ENCODE results near the gene NOX5. TPM values are rescaled to one million over a fixed set of nuclear protein-coding genes. Genes with fewer than 3 reads are reported as not detected.

Gene NOX5
- total RNA-seq, 1 experiment from 2014 or later, result not detected

DNA sequence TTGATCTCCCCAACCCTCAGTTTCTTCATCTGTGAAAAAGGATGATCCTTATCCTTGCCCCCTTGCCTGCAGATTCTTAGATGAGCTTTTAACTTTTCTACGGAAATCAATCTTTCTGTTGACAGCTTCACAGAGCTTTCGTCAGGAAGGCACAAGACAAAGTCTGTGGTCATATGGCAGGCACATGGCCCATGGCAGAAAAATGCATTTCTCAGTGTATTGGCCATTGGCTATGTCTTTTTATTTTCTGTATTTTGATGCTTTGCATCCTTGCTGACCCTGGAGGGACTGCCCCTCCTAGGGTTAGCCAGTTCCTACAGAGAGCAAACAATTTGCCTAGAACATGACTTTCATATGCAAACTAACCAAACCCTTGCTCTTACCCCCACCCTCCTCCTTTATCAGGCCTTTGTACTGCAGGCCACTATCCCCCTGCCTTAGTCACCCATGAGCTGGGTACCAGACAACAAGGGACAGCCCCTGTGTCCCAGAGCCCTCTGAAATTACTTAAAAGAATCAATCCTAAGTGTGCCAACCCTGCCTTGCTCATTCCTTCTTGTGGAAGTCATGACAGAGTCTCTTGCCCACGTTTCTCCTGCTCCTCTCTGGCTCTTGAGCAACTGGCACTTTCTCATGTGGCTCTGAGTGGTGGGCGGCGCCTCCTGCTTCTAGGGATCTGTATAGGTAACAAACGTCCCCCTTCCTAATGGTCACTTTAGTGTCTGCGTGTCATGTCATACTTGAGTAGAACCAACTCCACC is 24.1 kb upstream of the NOX5 start:
- CTCF ChIA-PET, result no interaction called here
- DNase-seq (ENCODE audit: low spot score), result no peak
- POLR2A ChIA-PET (ENCODE audit: low non-redundant PET), result no interaction called here

DNA sequence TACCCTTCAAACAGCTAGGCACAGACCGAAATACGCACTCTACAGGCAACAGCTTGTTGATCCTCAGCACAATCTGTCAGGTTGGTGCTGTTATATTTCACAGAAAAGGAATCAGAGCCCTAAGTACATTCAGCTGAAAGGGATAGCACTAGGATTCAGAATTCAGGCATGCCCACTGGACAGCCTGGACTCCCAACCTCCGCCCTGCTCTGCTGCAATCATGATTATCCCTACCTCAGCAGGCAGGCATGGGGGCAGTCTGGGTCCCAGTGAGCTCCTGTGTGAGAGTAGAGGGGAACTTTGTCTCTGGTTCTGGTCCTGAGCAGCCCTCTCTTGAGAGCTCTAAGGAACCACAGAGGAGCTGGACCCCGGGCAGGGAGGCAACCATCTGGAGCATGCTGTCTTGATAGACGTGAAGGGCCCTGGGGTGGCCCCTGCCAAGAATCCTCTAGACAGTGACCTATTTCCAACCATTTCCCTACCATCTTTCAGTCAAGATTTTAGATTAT is 23.4 kb upstream of the NOX5 start:
- Histone ChIP-seq H3K4me3 (ENCODE audit: low read depth, low read length, poor library complexity, severe bottlenecking) (no peak overlapping the region), H3K27me3 (replicated peaks; ENCODE audit: insufficient read depth, low read depth, low read length, poor library complexity) (no peaks in the 10 kb centered on the region), H3K27ac (ENCODE audit: low read depth, low read length, poor library complexity, severe bottlenecking) (no peak overlapping the region), H3K36me3 (ENCODE audit: insufficient read depth, low read length, poor library complexity, severe bottlenecking) (no peaks in the 10 kb centered on the region), H3K4me1 (ENCODE audit: insufficient read depth, low read length, poor library complexity, severe bottlenecking) (no peaks in the 10 kb centered on the region), H3K9me3 (ENCODE audit: low read depth, low read length, poor library complexity, severe bottlenecking) (no peaks in the 10 kb centered on the region)
- CTCF ChIA-PET, result no interaction called here
- BruUV-seq (replicated peaks), result no TSS peak
- TF ChIP-seq EZH2 (IDR thresholded peaks at IDR 0.05; ENCODE audit: borderline replicate concordance, low read depth, low read length, poor library complexity, severe bottlenecking), result no peak
- TF ChIP-seq, protein P1, sequence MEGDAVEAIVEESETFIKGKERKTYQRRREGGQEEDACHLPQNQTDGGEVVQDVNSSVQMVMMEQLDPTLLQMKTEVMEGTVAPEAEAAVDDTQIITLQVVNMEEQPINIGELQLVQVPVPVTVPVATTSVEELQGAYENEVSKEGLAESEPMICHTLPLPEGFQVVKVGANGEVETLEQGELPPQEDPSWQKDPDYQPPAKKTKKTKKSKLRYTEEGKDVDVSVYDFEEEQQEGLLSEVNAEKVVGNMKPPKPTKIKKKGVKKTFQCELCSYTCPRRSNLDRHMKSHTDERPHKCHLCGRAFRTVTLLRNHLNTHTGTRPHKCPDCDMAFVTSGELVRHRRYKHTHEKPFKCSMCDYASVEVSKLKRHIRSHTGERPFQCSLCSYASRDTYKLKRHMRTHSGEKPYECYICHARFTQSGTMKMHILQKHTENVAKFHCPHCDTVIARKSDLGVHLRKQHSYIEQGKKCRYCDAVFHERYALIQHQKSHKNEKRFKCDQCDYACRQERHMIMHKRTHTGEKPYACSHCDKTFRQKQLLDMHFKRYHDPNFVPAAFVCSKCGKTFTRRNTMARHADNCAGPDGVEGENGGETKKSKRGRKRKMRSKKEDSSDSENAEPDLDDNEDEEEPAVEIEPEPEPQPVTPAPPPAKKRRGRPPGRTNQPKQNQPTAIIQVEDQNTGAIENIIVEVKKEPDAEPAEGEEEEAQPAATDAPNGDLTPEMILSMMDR (conservative IDR thresholded peaks at IDR 0.05; ENCODE audit: low read depth, low read length), result no peak
- intact Hi-C loops (cut with micrococcal nuclease; ENCODE audit: unreplicated experiment), result no loop called here
- POLR2A ChIA-PET (ENCODE audit: low non-redundant PET), result no interaction called here
- DNase-seq (ENCODE audit: low spot score), result no peak

More for the DNA sequence above, 24.1 kb upstream of the NOX5 start:
- no peaks in the 10 kb centered on the region for H3K9me3 ChIP-seq (ENCODE audit: low read depth, low read length, poor library complexity, severe bottlenecking)
- intact Hi-C loops (cut with micrococcal nuclease; ENCODE audit: unreplicated experiment), result no loop called here
- TF ChIP-seq, protein P1 (conservative IDR thresholded peaks at IDR 0.05; ENCODE audit: low read depth, low read length), result no peak
- no peak for TF ChIP-seq EZH2 (IDR thresholded peaks at IDR 0.05; ENCODE audit: borderline replicate concordance, low read depth, low read length, poor library complexity, severe bottlenecking)
- H3K4me1 ChIP-seq (ENCODE audit: insufficient read depth, low read length, poor library complexity, severe bottlenecking), result no peaks in the 10 kb centered on the region
- H3K27me3 ChIP-seq (replicated peaks; ENCODE audit: insufficient read depth, low read depth, low read length, poor library complexity), result no peaks in the 10 kb centered on the region
- H3K4me3 ChIP-seq (ENCODE audit: low read depth, low read length, poor library complexity, severe bottlenecking), result no peak overlapping the region
- H3K36me3 ChIP-seq (ENCODE audit: insufficient read depth, low read length, poor library complexity, severe bottlenecking), result no peaks in the 10 kb centered on the region
- BruUV-seq (replicated peaks), result no TSS peak
- H3K27ac ChIP-seq (ENCODE audit: low read depth, low read length, poor library complexity, severe bottlenecking), result no peak overlapping the region

DNA sequence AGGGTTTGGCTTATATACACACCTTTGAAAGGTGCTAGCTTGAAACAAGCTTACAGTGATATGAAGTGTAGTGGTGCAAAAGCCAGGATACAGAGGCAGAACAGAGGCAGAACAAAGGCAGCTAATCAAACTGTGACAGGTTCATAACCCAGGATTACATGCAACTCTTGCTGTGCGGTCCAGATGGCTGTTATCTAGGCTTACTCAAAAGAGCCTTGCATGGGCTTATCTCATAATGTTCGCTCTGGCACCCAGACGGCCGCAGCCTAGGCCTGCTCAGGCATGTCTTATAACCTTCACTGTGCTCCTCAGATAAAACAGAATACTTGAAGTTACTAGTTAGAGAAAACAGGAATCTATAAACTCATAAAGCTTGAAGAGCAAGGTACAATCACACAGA is 22.8 kb upstream of the NOX5 start:
- TF ChIP-seq, protein P1 (conservative IDR thresholded peaks at IDR 0.05; ENCODE audit: low read depth, low read length), result no peak
- no peak for TF ChIP-seq EZH2 (IDR thresholded peaks at IDR 0.05; ENCODE audit: borderline replicate concordance, low read depth, low read length, poor library complexity, severe bottlenecking)
- Histone ChIP-seq H3K36me3 (ENCODE audit: insufficient read depth, low read length, poor library complexity, severe bottlenecking) (no peaks in the 10 kb centered on the region), H3K4me1 (ENCODE audit: insufficient read depth, low read length, poor library complexity, severe bottlenecking) (no peaks in the 10 kb centered on the region), H3K9me3 (ENCODE audit: low read depth, low read length, poor library complexity, severe bottlenecking) (no peaks in the 10 kb centered on the region), H3K27me3 (replicated peaks; ENCODE audit: insufficient read depth, low read depth, low read length, poor library complexity) (no peaks in the 10 kb centered on the region), H3K4me3 (ENCODE audit: low read depth, low read length, poor library complexity, severe bottlenecking) (no peak overlapping the region), H3K27ac (ENCODE audit: low read depth, low read length, poor library complexity, severe bottlenecking) (no peak overlapping the region)
- no TSS peak for BruUV-seq (replicated peaks)
- CTCF ChIA-PET, result no interaction called here
- no peak for DNase-seq (ENCODE audit: low spot score)
- intact Hi-C loops (cut with micrococcal nuclease; ENCODE audit: unreplicated experiment), result no loop called here
- POLR2A ChIA-PET (ENCODE audit: low non-redundant PET), result no interaction called here
